IMR-90 (cell line): ENCODE results near the gene C9orf43. TPM values are rescaled to one million over a fixed set of nuclear protein-coding genes. Genes with fewer than 3 reads are reported as not detected.

ENCODE experiments used
- polyA plus RNA-seq, 3 experiments: library from polyadenylated mRNA; depleted of rRNA; stranded (reverse); fragments of >200 nt; gene quantifications; 2 replicates each; pipeline ENCODE4 v1.2.3, GENCODE V29; 2012; ENCODE audit warnings: low replicate concordance in 1 of 3
- total RNA-seq: library from RNA; depleted of rRNA; stranded (reverse); fragments of >200 nt; gene quantifications from 2 replicates; pipeline ENCODE4 v1.2.3, GENCODE V29; 2012; rRNA removed

C9orf43 gene
- total and polyA plus RNA-seq, 2 of the 4 experiments (the other 2 are of a cell fraction): 0.36 to 0.46 TPM

Other genes starting within 250 kb of the C9orf43 start
- 25.5 and 25.6 TPM in 2 replicates for gene FKBP15, start 189.5 kb upstream of the C9orf43 start, total RNA-seq
- gene FKBP15, start 189.5 kb upstream of the C9orf43 start, polyA plus RNA-seq (2012; rRNA removed): 20.1 and 20.4 TPM in 2 replicates
- gene SLC31A1, start 189.2 kb upstream of the C9orf43 start, total RNA-seq: 23.3 and 27.5 TPM in 2 replicates
- gene SLC31A1, start 189.2 kb upstream of the C9orf43 start, polyA plus RNA-seq (2012; rRNA removed): 16.4 and 17.9 TPM in 2 replicates
- gene CDC26, start 135.2 kb upstream of the C9orf43 start, total RNA-seq: 16.5 and 49.2 TPM in 2 replicates
- gene CDC26, start 135.2 kb upstream of the C9orf43 start, polyA plus RNA-seq (2012; rRNA removed): 27.4 and 32.7 TPM in 2 replicates
- gene PRPF4, start 135.1 kb upstream of the C9orf43 start, total RNA-seq: 32.5 and 38.0 TPM in 2 replicates
- 20.7 and 21.4 TPM in 2 replicates for gene PRPF4, start 135.1 kb upstream of the C9orf43 start, polyA plus RNA-seq (2012; rRNA removed)
- not detected in 2 replicates for gene RNF183, start 107.4 kb upstream of the C9orf43 start, total RNA-seq
- not detected in 2 replicates for gene RNF183, start 107.4 kb upstream of the C9orf43 start, polyA plus RNA-seq (2012; rRNA removed)
- gene WDR31, start 70.5 kb upstream of the C9orf43 start, total RNA-seq: 0.28 and 0.36 TPM in 2 replicates
- 0.19 and 0.29 TPM in 2 replicates for gene WDR31, start 70.5 kb upstream of the C9orf43 start, polyA plus RNA-seq (2012; rRNA removed)
- gene BSPRY, start 61.2 kb upstream of the C9orf43 start, total RNA-seq: not detected in 2 replicates
- not detected in 2 replicates for gene BSPRY, start 61.2 kb upstream of the C9orf43 start, polyA plus RNA-seq (2012; rRNA removed)
- gene HDHD3, start 33.8 kb upstream of the C9orf43 start, total RNA-seq: 6.9 and 7.0 TPM in 2 replicates
- 8.6 and 9.4 TPM in 2 replicates for gene HDHD3, start 33.8 kb upstream of the C9orf43 start, polyA plus RNA-seq (2012; rRNA removed)
- 10.3 and 11.1 TPM in 2 replicates for gene ALAD, start 9.5 kb upstream of the C9orf43 start, total RNA-seq
- 14.9 and 15.6 TPM in 2 replicates for gene ALAD, start 9.5 kb upstream of the C9orf43 start, polyA plus RNA-seq (2012; rRNA removed)
- 43.0 and 48.3 TPM in 2 replicates for gene POLE3, start 72 bp upstream of the C9orf43 start, total RNA-seq
- gene POLE3, start 72 bp upstream of the C9orf43 start, polyA plus RNA-seq (2012; rRNA removed): 33.4 and 34.8 TPM in 2 replicates
- 51.8 and 53.3 TPM in 2 replicates for gene RGS3, start 53.0 kb downstream of the C9orf43 start, total RNA-seq
- gene RGS3, start 53.0 kb downstream of the C9orf43 start, polyA plus RNA-seq (2012; rRNA removed): 65.6 and 68.7 TPM in 2 replicates